Breast epithelium (tissue), 4 donors: Measurements from ENCODE around the gene SP8. TPM values are rescaled to one million over a fixed set of nuclear protein-coding genes. Genes with fewer than 3 reads are reported as not detected.

Source experiments
- DNase-seq, 2 donors: peaks; one replicate each; pipeline ENCODE4 v3.0.0-alpha.2; 2019; ENCODE audit warnings: low spot score in 2 of 2
- H3K27ac ChIP-seq, 2 donors: fragments of 200-600 bp; sonication (generic) in 1 of 2; one replicate each; pipeline ENCODE4 v1.5.1; 2016 to 2019; ENCODE audit warnings: mild to moderate bottlenecking in 1 of 2
- H3K27me3 ChIP-seq, 2 donors: fragments of 200-600 bp; sonication (generic) in 1 of 2; one replicate each; pipeline versions ENCODE4 v1.5.1 to v1.6.0; 2017 to 2019; ENCODE audit warnings: control low read depth in 1 of 2, mild to moderate bottlenecking in 1 of 2
- H3K36me3 ChIP-seq: fragments of 200-600 bp; one replicate; pipeline ENCODE4 v1.5.1; 2019
- H3K4me1 ChIP-seq, 2 donors: fragments of 200-600 bp; sonication (generic); one replicate each; pipeline ENCODE4 v1.5.1; 2016 to 2019; ENCODE audit warnings: control low read depth in 1 of 2
- H3K4me3 ChIP-seq, 3 donors: fragments of 200-600 bp; sonication (generic); 1 replicate in 2 of 3; 2 replicates in 1 of 3; pipeline ENCODE4 v1.5.1; 2016 to 2019; ENCODE audit warnings: mild to moderate bottlenecking in 3 of 3, moderate library complexity in 2 of 3
- H3K9me3 ChIP-seq, 2 donors: fragments of 200-600 bp; sonication (generic) in 1 of 2; one replicate each; pipeline ENCODE4 v1.5.1; 2016 to 2019; ENCODE audit warnings: control low read depth in 1 of 2
- POLR2A ChIP-seq: fragments of 450-650 bp; IDR thresholded peaks from one replicate; pipeline ENCODE4 v1.6.1; 2016; ENCODE audit warnings: antibody characterized with exemption, mild to moderate bottlenecking, moderate library complexity
- POLR2AphosphoS5 ChIP-seq, 3 donors: sonication (generic); formaldehyde crosslinking; IDR thresholded peaks; one replicate each; pipeline ENCODE4 v1.6.1; 2017; ENCODE audit warnings: antibody characterized with exemption in 3 of 3
- intact Hi-C: fragments of 100-400 bp; cut with DNase I; formaldehyde crosslinking; loops from one replicate; pipeline ENCODE4 v1.15.1; 2023; ENCODE audit warnings: low total_unique reads
- total RNA-seq, 3 donors: library from RNA; depleted of rRNA; stranded (reverse); fragments of >200 nt; gene quantifications; one replicate each; pipeline ENCODE4 v1.1.0, GENCODE V29; 2016
- TF ChIP-seq, protein P1 (sequence below), 3 donors: fragments of 450-650 bp; IDR thresholded peaks; one replicate each; pipeline ENCODE4 v1.5.1; 2016 to 2017; ENCODE audit warnings: antibody characterized with exemption in 3 of 3, mild to moderate bottlenecking in 3 of 3, moderate library complexity in 3 of 3

SP8 gene
- total RNA-seq, 3 donors from 2014 or later: not detected

DNA sequence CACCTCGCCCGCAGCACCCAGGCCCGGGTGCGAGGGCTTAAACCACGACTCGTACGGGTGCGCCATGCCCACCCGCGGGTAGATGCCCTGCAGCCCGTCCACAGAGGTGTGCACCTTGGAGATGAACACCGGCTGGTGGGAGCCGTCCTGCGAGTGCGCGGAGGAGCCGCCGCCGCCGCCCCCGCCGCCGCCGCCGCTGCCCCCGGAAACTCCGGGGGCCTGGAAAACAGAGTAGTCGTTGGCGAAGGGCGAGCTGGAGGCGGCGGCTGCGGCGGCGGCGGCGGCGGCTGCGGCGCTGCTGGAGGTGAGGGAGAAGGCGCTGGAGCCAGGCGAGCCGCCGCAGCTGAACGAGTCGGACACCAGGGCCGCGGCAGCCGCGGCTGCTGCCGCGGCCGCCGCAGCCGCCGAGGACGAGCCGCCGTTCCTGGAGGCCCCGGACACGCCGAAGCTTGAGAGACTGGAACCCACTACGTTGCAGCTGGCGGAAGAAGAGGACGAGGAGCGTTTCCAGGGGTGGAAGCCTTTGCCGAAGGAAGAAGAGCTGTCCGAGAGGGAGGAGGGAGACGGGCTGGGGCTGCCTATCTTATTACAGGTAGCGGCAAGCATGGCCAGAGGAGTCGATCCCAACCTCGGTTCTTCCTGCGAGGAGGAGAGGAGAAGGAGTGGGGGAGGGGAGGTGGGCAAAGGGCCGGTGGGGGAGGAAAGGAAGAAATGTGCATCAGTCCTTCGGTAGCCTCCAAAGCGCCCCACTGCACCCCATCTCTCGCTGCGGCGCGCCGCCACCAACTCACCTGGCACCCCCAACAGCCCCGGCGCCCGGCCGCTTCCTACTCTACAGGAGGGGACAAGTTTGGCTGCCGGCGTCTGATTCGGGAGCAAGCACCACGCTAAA is 1.3 kb downstream of the SP8 start:
- peaks cover 11 to 99% of the 10 kb centered on the region in 2 donors for H3K27me3 ChIP-seq

GRCh38 chr7:20784388-20785156 is 2.1 kb downstream of the SP8 start:
- Histone ChIP-seq H3K27ac (no peak overlapping the region), H3K27me3 (peaks cover 11 to 99% of the 10 kb centered on the region in 2 donors), H3K4me1 (peaks cover 5 to 6% of the 10 kb centered on the region in 2 donors), H3K9me3 (no peaks in the 10 kb centered on the region), H3K4me3 (peak overlapping the region; percentile 29 to 55 (median 30)), H3K36me3 (no peaks in the 10 kb centered on the region)
- no peak for DNase-seq
- TF ChIP-seq, protein P1, sequence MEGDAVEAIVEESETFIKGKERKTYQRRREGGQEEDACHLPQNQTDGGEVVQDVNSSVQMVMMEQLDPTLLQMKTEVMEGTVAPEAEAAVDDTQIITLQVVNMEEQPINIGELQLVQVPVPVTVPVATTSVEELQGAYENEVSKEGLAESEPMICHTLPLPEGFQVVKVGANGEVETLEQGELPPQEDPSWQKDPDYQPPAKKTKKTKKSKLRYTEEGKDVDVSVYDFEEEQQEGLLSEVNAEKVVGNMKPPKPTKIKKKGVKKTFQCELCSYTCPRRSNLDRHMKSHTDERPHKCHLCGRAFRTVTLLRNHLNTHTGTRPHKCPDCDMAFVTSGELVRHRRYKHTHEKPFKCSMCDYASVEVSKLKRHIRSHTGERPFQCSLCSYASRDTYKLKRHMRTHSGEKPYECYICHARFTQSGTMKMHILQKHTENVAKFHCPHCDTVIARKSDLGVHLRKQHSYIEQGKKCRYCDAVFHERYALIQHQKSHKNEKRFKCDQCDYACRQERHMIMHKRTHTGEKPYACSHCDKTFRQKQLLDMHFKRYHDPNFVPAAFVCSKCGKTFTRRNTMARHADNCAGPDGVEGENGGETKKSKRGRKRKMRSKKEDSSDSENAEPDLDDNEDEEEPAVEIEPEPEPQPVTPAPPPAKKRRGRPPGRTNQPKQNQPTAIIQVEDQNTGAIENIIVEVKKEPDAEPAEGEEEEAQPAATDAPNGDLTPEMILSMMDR (IDR thresholded peaks at IDR 0.05): no peak
- TF ChIP-seq POLR2AphosphoS5 (IDR thresholded peaks at IDR 0.05): no peak
- TF ChIP-seq POLR2A: no peak
- intact Hi-C loops: no loop called here

More for the DNA sequence above, 1.3 kb downstream of the SP8 start:
- Histone ChIP-seq H3K36me3 (no peaks in the 10 kb centered on the region), H3K4me1 (peaks cover 5 to 6% of the 10 kb centered on the region in 2 donors), H3K9me3 (no peaks in the 10 kb centered on the region), H3K27ac (no peak overlapping the region), H3K4me3 (peak overlapping the region; percentile 3 to 55 (median 29))
- DNase-seq: no peak
- intact Hi-C loops: no loop called here
- TF ChIP-seq, protein P1 (IDR thresholded peaks at IDR 0.05): no peak
- no peak for TF ChIP-seq POLR2A
- TF ChIP-seq POLR2AphosphoS5 (IDR thresholded peaks at IDR 0.05): no peak

DNA sequence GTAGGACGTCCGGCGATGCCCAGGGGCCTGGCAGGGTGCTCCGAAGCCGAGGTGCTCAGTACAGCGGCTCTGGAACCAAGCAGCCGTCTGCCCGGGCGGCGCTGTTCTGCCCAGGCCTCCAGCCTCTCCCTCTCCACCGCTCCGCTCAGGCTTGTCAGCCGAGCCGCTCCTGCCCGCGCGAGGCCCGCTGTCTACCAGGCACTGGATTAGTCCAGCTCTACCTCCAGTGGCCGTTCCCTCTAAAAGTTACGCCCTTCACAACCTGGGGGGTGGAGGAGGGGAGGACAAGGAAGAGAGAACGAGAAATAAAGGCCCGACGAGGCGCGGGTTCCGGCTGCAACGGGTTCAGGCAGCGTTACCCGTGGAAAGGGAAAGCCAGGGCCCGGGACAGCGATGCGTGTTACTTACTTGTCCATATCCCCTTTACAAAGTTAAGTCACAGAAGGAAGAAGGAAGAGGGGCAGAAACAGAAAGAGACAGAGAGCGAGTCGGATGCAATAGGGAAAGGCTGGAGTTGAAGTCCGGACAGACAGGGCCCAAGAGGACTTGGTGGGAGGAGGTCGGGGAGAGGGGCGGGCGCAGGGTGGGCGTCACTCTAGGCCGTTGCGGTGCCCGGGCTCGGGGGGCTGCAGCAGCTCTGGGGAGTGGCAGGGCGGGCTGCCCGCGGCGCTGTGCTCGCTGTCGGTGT is 2.8 kb downstream of the SP8 start:
- no peaks in the 10 kb centered on the region for H3K9me3 ChIP-seq
- no peaks in the 10 kb centered on the region for H3K36me3 ChIP-seq
- H3K27ac ChIP-seq: no peak overlapping the region
- H3K4me1 ChIP-seq: peaks cover 5 to 6% of the 10 kb centered on the region in 2 donors
- TF ChIP-seq POLR2A: no peak
- TF ChIP-seq, protein P1 (IDR thresholded peaks at IDR 0.05): no peak
- intact Hi-C loops: no loop called here
- DNase-seq: no peak
- peaks cover 11 to 99% of the 10 kb centered on the region in 2 donors for H3K27me3 ChIP-seq
- H3K4me3 ChIP-seq: peak overlapping the region; percentile 21 to 55 (median 30)

- H3K27me3 ChIP-seq: peaks cover 12 to 99% of the 10 kb centered on the region in 2 donors
Observed at GRCh38 chr7:20783125-20783699, 3.5 kb downstream of the SP8 start.

More at GRCh38 chr7:20783125-20783699, 3.5 kb downstream of the SP8 start:
- DNase-seq: no peak
- peaks cover 5 to 6% of the 10 kb centered on the region in 2 donors for H3K4me1 ChIP-seq
- H3K9me3 ChIP-seq: no peaks in the 10 kb centered on the region
- no peaks in the 10 kb centered on the region for H3K36me3 ChIP-seq
- intact Hi-C loops: no loop called here
- no peak overlapping the region for H3K4me3 ChIP-seq
- TF ChIP-seq POLR2AphosphoS5 (IDR thresholded peaks at IDR 0.05) (no peak), POLR2A (no peak)
- TF ChIP-seq, protein P1 (IDR thresholded peaks at IDR 0.05): no peak
- H3K27ac ChIP-seq: no peak overlapping the region
